ENCODE results near the gene BST2.
"Not testable (repeated sequence)": the region's sequence is repeated elsewhere in the genome, so short reads cannot be mapped to it uniquely, and the experiment has no call there.

Gene BST2

DNA sequence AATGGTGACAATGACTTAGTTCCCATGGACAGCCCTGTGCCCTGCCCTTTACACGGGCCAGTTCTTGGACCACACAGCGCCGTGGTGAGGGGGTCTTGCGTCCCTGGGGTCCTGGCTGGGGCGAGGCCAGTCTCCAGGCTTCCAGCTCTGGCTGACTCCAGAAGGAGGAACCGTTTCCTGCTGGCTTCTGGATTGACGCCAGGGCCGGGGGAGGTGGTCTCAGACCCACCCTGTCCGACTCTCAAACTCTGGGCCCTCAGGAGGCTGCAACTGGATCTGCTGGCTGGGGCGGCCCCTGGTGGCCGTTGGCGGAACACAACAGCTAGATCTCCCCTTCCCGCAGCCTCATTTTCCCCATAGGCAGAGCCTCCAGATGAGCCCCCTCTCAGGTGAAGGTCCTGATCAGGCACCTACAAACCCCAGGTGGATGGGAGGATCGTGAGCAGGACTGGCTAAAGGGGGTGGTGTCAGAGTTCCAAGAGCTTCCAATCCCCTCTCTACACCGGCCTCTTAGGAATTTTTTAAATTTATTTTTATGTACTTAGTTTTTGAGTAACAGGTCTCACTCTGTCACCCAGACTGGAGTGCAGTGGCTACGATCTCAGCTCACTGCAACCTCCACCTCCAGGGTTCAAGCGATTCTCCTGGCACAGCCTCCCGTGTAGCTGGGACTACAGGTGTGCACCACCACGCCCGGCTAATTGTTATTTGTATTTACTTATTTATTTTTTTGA, 19.4 kb downstream of the BST2 start:
- FAIRE-seq: no peak

DNA sequence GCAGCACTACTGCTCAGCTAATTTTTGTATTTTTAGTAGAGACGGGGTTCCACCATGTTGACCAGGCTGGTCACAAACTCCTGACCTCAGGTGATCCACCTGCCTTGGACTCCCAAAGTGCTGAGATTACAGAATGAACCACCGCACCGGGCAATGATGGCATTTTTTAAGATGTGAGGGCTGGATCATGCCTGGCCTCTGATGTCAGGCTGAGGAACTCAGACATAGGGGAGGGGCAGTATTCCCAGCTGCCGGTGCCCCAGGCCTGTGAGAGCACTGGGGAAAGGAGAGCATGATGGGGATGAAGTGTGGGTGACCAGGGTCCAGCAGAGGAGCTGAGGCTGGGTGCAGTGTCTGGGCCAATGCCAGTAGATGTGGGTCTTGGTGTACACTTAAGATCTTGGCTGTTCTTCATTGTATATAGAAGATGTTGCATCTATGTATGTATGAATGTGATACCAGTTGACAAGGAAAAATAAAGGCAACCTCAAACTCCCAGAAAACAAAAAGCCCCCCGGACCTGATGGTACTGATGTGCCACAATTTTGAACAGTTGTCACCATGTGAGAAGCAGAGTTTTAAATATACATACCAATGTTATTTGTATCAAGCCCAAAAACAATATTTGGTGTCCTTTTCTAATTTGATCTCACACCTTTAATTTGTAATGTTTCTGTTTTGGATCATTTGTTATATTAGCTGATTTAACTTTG, 24.8 kb downstream of the BST2 start:
- no peak for FAIRE-seq

DNA sequence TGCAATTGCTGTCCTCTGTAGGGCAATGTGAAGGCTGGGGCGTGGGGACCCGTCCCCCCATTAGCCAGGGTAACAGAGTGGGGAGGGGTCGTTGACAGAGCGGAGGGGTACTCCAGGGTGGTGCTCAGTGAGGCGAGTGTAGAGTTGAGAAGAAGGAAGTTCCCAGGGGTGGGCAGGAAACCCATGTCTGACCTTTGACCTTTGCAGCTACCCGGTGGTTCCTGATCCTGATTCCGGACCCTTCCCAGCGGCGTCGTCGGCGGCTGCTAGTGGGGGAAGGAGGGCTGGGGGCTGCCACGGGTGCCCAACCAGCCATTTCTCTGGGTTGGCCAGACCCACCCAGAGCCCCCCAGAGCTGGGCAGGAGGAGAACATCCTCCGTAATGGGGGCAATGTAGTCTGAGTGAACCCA, 26.2 kb downstream of the BST2 start:
- no peak for FAIRE-seq

DNA sequence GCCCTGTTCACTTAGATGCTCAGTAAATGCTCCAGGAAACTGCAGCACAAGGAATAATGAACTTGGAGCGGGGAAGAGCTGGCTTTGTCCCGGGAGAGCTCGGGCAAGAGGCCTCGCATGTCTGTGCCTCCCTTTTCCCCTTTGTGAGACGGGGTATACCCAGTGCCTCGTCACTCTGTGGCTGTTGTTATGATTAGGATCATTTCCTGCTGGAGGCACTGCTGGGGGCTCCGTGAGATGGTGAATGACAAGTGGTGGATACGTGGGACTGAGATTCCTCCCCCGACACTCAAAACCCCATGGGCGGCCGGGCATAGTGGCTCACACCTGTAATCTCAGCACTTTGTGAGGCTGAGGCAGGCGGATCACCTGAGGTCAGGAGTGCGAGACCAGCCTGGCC, 27.2 kb downstream of the BST2 start:
- FAIRE-seq: no peak

DNA sequence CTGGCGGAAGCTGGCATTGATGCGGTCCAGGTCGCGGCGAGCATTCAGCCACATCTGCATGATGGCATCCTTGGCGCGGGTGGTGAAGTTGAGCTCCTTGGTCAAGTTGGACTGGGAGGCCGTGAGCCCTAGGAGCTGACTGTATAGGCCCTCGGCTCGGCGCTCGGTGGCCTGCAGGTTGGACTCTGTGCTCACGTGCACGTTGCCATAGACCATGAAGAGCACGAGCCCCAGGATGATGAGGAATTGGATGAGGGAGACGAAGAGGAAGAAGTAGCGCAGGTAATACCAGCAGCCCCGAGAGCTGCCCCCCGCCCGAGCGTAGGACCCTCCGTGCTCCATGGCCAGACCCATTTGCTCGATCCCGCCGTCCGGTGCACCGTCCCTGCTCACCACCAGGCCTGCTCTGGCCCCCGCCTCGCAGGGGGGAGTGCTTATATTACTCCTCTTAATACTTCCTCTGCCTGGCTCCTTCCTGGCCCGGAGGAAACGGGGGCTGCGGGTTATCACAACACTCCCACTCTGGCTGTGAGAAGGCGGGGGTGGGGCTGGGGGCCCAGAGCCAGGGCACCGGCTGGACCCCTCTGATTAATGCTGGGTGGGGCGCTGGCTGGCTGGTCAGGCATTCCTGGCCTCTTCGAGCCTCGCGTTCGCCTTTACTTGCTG, 28.4 kb downstream of the BST2 start, which contains the start of gene PLVAP:
TSS of gene PLVAP (minus strand) at position 408 of the 666 bp plus-strand sequence. CDS start at position 354, 54 bp downstream.
- FAIRE-seq: no peak

DNA sequence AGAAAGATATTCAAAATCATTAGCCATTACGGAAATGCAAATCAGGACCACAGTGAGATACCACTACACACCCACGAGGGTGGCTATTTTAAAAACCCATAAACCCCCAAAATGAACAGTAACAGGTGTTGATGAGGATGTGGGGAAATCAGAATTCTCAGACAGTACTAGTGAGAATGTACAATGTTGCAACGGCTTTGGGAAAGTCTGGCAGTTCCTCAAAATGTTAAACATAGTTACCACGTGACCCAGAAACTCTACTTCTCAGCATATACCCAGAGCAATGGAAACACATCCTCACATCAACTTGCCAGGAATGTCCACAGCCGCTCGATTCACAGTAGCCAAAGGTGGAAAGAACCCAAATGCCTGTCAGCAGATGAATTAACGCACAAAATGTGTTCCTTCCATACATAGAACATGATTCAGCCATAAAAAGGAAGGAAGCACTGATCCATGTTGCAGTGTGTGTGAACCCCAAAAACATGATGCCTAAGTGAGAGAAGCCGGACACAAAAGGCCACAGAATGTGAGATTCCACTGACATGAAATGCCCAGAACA, 35.3 kb downstream of the BST2 start:
- no peak for FAIRE-seq

DNA sequence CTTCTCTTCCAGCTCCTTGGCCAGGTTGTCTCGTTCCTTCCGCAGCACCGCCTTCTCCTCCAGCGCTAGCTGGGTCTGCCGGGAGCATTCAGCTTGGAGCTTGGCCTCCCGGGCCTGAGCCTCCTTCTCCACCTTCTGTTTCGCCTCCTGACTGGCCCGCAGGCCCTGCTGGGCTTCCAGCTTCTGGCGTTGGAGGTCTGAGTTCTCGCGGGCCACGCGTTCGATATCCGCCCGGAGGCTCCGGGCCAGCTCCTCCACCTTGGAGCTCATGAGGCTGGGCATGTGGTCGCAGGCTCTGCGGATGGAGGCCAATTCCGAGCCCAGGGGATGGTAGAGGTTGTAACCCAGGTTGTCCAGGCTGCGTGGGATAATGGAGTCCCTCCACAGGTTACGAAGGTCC, 40.1 kb downstream of the BST2 start:
- no peak for FAIRE-seq

DNA sequence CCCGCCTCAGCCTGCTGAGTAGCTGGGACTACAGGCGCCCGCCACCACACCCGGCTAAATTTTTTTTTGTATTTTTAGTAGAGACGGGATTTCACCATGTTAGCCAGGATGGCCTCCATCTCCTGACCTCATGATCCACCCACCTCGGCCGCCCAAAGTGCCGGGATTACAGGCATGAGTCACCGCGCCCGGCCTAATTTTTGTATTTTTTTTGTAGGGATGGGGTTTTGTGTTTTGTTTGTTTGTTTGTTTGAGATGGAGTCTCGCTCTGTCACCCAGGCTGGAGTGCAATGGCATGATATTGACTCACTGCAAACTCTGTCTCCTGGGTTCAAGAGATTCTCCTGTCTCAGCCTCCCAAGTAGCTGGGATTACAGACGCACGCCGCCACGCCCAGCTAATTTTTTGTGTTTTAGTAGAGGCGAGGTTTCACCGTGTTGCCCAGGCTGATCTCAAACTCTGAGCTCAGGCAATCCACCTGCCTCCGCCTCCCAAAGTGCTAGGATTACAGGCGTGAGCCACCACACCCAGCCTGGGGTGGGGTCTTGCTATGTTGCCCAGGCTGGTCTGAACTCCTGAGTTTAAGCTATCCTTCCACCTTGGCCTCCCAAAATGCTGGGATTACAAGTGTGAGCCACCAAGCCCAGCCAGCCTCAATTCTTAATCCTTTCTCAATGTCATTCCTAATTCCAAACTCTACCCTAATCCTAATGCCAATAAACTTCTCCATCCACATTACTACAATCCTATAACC, 41.4 kb downstream of the BST2 start:
- FAIRE-seq: not testable (repeated sequence)

DNA sequence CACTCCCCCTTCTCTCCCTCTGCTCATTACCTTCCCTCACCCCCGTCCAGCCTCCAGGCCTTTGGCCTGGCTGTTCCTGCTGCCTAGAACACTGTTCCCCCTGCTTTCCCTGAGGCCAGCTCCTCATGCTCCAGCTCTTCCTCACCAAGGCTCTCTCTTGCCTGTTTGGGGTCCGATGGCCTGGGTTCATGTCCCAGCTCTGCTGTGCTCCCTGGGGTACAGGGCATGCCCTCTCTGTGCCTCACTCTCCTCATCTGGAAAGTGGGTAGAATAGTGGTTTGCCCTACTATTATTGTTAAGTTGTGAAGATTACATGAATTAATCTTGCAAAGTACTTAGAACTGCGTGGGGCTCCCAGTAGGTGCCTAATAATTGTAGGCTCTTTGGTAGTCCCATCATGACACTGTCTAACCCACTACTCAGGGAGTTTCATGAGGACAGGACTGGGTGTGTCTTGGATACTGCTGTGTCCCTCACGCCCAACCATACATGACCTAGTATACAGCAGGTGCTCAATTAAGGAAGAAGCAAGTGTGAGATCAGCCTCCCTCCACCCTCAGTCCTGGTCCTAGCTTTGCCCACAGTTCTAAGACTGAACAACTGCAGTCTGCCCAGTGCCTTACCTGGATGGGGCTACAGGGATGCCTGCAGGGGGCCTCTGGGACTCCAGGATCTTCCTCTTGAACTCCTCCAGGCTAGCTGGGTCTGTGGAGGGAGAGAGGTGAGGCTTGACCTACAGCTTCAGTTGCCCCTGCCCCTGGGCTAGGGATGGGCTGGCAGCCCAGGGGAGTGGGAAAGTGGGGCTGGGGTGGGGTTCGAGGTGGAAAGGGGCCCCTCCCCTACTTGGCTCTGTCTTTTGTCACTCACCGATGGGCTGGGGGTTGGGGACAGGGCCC, 45.3 kb downstream of the BST2 start:
- FAIRE-seq: no peak

DNA sequence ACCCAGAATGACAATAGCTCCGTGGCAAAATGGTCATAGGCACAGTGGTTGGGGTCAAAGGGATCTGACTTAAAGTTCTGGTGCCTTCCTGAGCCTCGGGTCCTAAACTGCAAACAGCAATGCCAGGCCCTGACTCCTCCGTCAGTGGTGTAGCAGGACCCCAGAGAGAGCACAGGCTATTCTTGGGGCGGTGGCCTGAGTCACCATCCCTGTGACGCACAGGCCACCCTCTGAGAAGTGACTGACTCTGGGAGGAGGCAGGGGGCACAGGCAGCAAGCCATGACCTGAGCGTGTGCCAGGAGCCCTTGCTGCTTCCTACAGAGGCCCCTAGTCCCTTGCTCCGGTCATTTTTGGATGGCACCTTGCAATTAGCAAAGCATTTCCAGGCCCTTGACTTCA, 47.0 kb downstream of the BST2 start:
- no peak for FAIRE-seq

DNA sequence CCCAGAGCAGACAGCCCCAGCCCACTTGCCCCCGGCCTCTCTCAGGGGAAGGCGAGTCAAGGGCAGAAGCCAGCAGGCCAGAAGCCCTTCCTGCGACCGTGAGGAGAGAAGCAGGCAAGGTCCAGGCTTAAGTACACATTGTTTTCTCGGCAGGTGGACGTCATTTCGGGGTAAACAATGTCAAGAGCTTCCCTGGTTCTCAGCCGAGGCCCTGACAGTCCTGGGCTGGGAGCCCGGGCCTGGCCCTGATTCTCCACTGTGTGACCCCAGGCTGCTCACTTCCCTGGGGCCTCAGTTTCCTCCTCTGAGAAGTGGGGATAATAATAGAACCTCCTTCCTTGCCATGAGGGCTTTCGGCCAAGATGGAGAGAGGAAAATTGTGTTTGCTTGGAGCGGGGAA, 47.7 kb downstream of the BST2 start:
- no peak for FAIRE-seq

DNA sequence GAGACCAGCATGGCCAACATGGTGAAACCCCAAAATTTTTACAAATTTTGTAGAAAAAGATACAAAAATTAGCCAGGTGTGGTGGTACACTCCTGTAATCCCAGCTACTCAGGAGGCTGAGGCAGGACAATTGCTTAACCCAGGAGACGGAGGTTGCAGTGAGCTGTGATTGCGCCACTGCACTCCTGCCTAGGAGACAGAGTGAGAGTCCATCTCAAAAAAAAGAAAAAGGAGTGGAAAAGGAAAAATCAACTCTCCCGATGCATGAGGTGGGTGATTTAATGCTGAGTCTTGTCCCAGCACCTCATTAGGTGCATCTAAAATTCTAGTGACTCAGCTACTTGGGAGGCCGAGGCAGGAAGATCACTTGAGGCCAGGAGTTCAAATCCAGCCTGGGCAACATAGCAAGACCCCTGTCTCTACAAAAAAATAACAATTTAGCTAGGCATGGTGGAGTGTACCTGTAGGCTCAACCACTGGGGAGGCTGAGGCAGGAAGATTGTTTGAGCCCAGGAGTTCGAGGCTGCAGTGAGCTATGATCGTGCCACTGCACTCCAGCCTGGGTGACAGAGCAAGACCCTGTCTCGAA, 48.3 kb downstream of the BST2 start:
- no peak for FAIRE-seq

DNA sequence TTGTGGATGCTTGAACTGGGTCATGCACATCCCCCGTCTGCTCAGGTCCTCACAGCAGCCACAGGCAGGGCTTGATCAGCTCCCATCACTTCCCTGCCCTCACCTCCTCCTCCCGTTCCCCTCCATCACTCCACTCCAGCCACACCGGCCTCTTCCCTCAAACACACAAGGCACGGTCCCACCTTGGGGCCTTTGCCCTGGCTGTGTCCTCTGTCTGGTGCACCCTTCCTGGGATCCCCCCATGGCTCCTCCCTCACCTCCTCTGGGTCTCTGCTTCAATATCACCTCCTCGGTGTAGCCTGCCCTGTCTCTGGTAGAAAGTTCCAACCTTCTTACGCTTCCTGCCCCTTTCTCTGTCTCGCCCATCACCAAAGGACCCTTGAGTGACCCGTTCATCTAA, 52.0 kb downstream of the BST2 start:
- no peak for FAIRE-seq
